ENCODE results near the gene NPHP1. TPM values are rescaled to one million over a fixed set of nuclear protein-coding genes. Genes with fewer than 3 reads are reported as not detected.
"Not testable (repeated sequence)": the region's sequence is repeated elsewhere in the genome, so short reads cannot be mapped to it uniquely, and the experiment has no call there.

Gene NPHP1
- total and polyA plus RNA-seq, 2 donors (not counting 1 experiment from before 2014, with no cell fraction given) = 2.4 TPM

- DNase-seq; intact Hi-C loops (cut with micrococcal nuclease); POLR2A ChIA-PET; CTCF ChIA-PET; H3K27ac Mint-ChIP-seq; H3K4me3 Mint-ChIP-seq; H4K20me1 ChIP-seq (ENCODE audit: control insufficient read depth, insufficient read depth, low read length, poor library complexity, severe bottlenecking); H3K4me3 ChIP-seq (ENCODE audit: control extremely low read depth in 1 of 5, extremely low read depth in 1 of 5, insufficient read depth in 1 of 5, low read depth in 2 of 5, low read length in 4 of 5); H3K79me2 ChIP-seq (ENCODE audit: control insufficient read depth, insufficient read depth, low read length); H3K4me1 ChIP-seq (ENCODE audit: control insufficient read depth in 2 of 2, insufficient read depth in 2 of 2, low read length in 2 of 2); H3K9me3 Mint-ChIP-seq (ENCODE audit: insufficient read depth); H2AFZ ChIP-seq (ENCODE audit: insufficient read depth, low read depth, low read length, poor library complexity, severe bottlenecking); H3K27me3 ChIP-seq (replicated peaks in 1 of 4; ENCODE audit: control extremely low read depth in 1 of 4, control insufficient read depth in 3 of 4, insufficient read depth in 4 of 4, low read length in 3 of 4); H3K36me3 ChIP-seq (replicated peaks in 1 of 2; ENCODE audit: control extremely low read depth in 1 of 2, control insufficient read depth in 1 of 2, extremely low read depth in 1 of 2, insufficient read depth in 2 of 2, low read length in 1 of 2); H3K4me1 Mint-ChIP-seq; H3K27me3 Mint-ChIP-seq; H3K27ac ChIP-seq (ENCODE audit: low read length in 2 of 2); H3K4me2 ChIP-seq (replicated peaks; ENCODE audit: low read depth, low read length, poor library complexity, severe bottlenecking); ATAC-seq (ENCODE audit: low read depth); H3K9ac ChIP-seq (ENCODE audit: low read length); H3K9me3 ChIP-seq (ENCODE audit: control extremely low read depth in 1 of 3, control insufficient read depth in 2 of 3, insufficient read depth in 1 of 3, low read length in 2 of 3): not testable (repeated sequence)
- WGBS (ENCODE audit: insufficient coverage) = no CpG with 5 or more reads among the region's 4 CpGs
These were observed 114.6 kb downstream of the NPHP1 start for GRCh38 chr2:110090164-110090563.

GRCh38 chr2:110083757-110084156, 121.1 kb downstream of the NPHP1 start:
- H3K27ac ChIP-seq (ENCODE audit: low read length in 2 of 2); POLR2A ChIA-PET; H3K27me3 Mint-ChIP-seq; H3K4me2 ChIP-seq (replicated peaks; ENCODE audit: low read depth, low read length, poor library complexity, severe bottlenecking); H3K4me3 ChIP-seq (ENCODE audit: control extremely low read depth in 1 of 5, extremely low read depth in 1 of 5, insufficient read depth in 1 of 5, low read depth in 2 of 5, low read length in 4 of 5); intact Hi-C loops (cut with micrococcal nuclease); H3K4me1 ChIP-seq (ENCODE audit: control insufficient read depth in 2 of 2, insufficient read depth in 2 of 2, low read length in 2 of 2); DNase-seq; ATAC-seq (ENCODE audit: low read depth); H3K9me3 ChIP-seq (ENCODE audit: control extremely low read depth in 1 of 3, control insufficient read depth in 2 of 3, insufficient read depth in 1 of 3, low read length in 2 of 3); H3K4me3 Mint-ChIP-seq; H4K20me1 ChIP-seq (ENCODE audit: control insufficient read depth, insufficient read depth, low read length, poor library complexity, severe bottlenecking); H2AFZ ChIP-seq (ENCODE audit: insufficient read depth, low read depth, low read length, poor library complexity, severe bottlenecking); H3K79me2 ChIP-seq (ENCODE audit: control insufficient read depth, insufficient read depth, low read length); H3K9me3 Mint-ChIP-seq (ENCODE audit: insufficient read depth); H3K4me1 Mint-ChIP-seq; H3K27me3 ChIP-seq (replicated peaks in 1 of 4; ENCODE audit: control extremely low read depth in 1 of 4, control insufficient read depth in 3 of 4, insufficient read depth in 4 of 4, low read length in 3 of 4); H3K36me3 ChIP-seq (replicated peaks in 1 of 2; ENCODE audit: control extremely low read depth in 1 of 2, control insufficient read depth in 1 of 2, extremely low read depth in 1 of 2, insufficient read depth in 2 of 2, low read length in 1 of 2); H3K9ac ChIP-seq (ENCODE audit: low read length); CTCF ChIA-PET; H3K27ac Mint-ChIP-seq: not testable (repeated sequence)
- no CpG with 5 or more reads among the region's 2 CpGs for WGBS (ENCODE audit: insufficient coverage)

GRCh38 chr2:110083162-110083561, 121.7 kb downstream of the NPHP1 start:
- H3K4me3 Mint-ChIP-seq; H3K9ac ChIP-seq (ENCODE audit: low read length); H3K36me3 ChIP-seq (replicated peaks in 1 of 2; ENCODE audit: control extremely low read depth in 1 of 2, control insufficient read depth in 1 of 2, extremely low read depth in 1 of 2, insufficient read depth in 2 of 2, low read length in 1 of 2); DNase-seq; intact Hi-C loops (cut with micrococcal nuclease); H4K20me1 ChIP-seq (ENCODE audit: control insufficient read depth, insufficient read depth, low read length, poor library complexity, severe bottlenecking); H3K4me1 ChIP-seq (ENCODE audit: control insufficient read depth in 2 of 2, insufficient read depth in 2 of 2, low read length in 2 of 2); H3K4me2 ChIP-seq (replicated peaks; ENCODE audit: low read depth, low read length, poor library complexity, severe bottlenecking); CTCF ChIA-PET; H3K27ac Mint-ChIP-seq; H3K27me3 ChIP-seq (replicated peaks in 1 of 4; ENCODE audit: control extremely low read depth in 1 of 4, control insufficient read depth in 3 of 4, insufficient read depth in 4 of 4, low read length in 3 of 4); H3K79me2 ChIP-seq (ENCODE audit: control insufficient read depth, insufficient read depth, low read length); H3K9me3 ChIP-seq (ENCODE audit: control extremely low read depth in 1 of 3, control insufficient read depth in 2 of 3, insufficient read depth in 1 of 3, low read length in 2 of 3); H3K4me1 Mint-ChIP-seq; H3K27me3 Mint-ChIP-seq; H2AFZ ChIP-seq (ENCODE audit: insufficient read depth, low read depth, low read length, poor library complexity, severe bottlenecking); ATAC-seq (ENCODE audit: low read depth); H3K4me3 ChIP-seq (ENCODE audit: control extremely low read depth in 1 of 5, extremely low read depth in 1 of 5, insufficient read depth in 1 of 5, low read depth in 2 of 5, low read length in 4 of 5); H3K27ac ChIP-seq (ENCODE audit: low read length in 2 of 2); POLR2A ChIA-PET; H3K9me3 Mint-ChIP-seq (ENCODE audit: insufficient read depth): not testable (repeated sequence)
- no CpG with 5 or more reads among the region's 8 CpGs for WGBS (ENCODE audit: insufficient coverage)

GRCh38 chr2:110078104-110078503, 126.7 kb downstream of the NPHP1 start:
- H3K36me3 ChIP-seq (replicated peaks in 1 of 2; ENCODE audit: control extremely low read depth in 1 of 2, control insufficient read depth in 1 of 2, extremely low read depth in 1 of 2, insufficient read depth in 2 of 2, low read length in 1 of 2); CTCF ChIA-PET; intact Hi-C loops (cut with micrococcal nuclease); H3K27ac ChIP-seq (ENCODE audit: low read length in 2 of 2); H3K27ac Mint-ChIP-seq; H3K4me1 ChIP-seq (ENCODE audit: control insufficient read depth in 2 of 2, insufficient read depth in 2 of 2, low read length in 2 of 2); H3K4me3 Mint-ChIP-seq; H3K9me3 ChIP-seq (ENCODE audit: control extremely low read depth in 1 of 3, control insufficient read depth in 2 of 3, insufficient read depth in 1 of 3, low read length in 2 of 3); POLR2A ChIA-PET; H2AFZ ChIP-seq (ENCODE audit: insufficient read depth, low read depth, low read length, poor library complexity, severe bottlenecking); H3K27me3 ChIP-seq (replicated peaks in 1 of 4; ENCODE audit: control extremely low read depth in 1 of 4, control insufficient read depth in 3 of 4, insufficient read depth in 4 of 4, low read length in 3 of 4); H3K9me3 Mint-ChIP-seq (ENCODE audit: insufficient read depth); H3K4me3 ChIP-seq (ENCODE audit: control extremely low read depth in 1 of 5, extremely low read depth in 1 of 5, insufficient read depth in 1 of 5, low read depth in 2 of 5, low read length in 4 of 5); H4K20me1 ChIP-seq (ENCODE audit: control insufficient read depth, insufficient read depth, low read length, poor library complexity, severe bottlenecking); ATAC-seq (ENCODE audit: low read depth); H3K4me2 ChIP-seq (replicated peaks; ENCODE audit: low read depth, low read length, poor library complexity, severe bottlenecking); DNase-seq; H3K27me3 Mint-ChIP-seq; H3K79me2 ChIP-seq (ENCODE audit: control insufficient read depth, insufficient read depth, low read length); H3K4me1 Mint-ChIP-seq; H3K9ac ChIP-seq (ENCODE audit: low read length): not testable (repeated sequence)
- no CpG with 5 or more reads among the region's 4 CpGs for WGBS (ENCODE audit: insufficient coverage)
